Raji (cell line): ENCODE data around the gene FREM3.

Experiments used
- POLR2A ChIP-seq: IDR thresholded peaks from 2 replicates; pipeline ENCODE4 v1.6.1; 2011; ENCODE audit warnings: low read depth, low read length, control low read depth; ENCODE audit not compliant: insufficient read depth

The FREM3 gene

DNA sequence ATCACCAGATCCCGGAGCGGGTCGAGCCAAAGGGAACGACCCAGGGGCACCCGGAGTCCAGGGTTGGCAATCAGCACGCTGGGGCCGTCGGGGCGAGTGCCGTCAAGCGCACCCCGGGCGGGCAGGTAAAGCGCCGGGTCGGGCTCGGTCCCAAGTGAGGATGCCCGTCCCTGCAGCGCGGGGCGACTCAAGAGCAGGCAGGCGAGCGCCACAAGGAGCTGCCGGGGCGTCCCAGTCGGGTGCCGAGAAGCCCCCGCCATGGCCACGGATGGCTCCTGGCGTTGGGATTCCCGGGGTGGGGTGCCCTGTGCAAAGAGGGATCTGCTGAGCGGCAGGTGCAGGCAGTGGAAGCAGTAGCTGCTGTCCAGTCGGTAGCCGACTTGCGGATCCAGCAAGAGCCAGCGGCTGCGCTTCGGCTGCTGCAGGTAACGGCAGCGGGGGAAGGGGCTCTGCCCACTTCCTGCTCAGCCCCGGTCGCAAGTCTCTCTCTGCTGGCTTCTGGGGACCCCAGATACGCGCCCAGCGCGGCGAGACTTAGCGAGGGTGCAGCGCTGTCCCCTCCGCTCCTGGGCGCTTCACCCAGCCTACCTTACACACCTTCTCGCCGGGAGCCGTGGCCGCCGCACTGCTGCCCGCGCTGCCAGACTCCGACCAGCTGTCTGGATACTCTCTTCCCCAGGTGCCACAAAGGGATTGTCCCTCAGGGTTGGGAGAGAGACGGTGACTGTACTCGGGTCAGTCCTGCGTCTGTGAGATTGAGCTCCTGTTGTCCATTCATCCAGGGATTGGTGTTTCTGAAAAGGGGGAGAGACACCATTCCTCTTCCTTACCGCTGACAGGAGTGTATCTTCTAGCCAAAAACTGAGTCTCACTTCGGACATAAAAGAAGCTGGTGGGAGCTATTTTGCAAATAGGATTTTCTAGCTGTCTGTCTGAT lies at the start of gene FREM3:
TSS of gene FREM3 (minus strand) at position 260 of the 937 bp plus-strand sequence. CDS start at position 260, 0 bp downstream.
- no peak for TF ChIP-seq POLR2A

DNA sequence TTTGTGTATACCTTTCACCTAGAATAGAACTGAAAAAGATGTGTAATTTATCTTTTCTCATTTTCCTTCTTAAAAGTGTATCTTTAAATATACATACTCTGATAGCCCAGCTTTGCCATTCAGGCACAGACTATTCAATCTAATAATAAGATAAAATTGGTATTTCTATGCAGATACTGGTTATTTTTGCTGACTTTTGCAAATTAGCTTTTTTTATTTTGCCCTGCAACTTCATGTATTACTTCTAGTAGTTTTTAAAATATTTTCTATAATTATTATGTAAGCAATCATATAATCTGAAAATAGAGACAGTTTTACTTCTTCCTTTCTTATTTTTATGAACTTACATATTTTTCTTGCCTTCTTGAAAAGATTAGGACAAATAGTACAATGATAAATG lies 45.4 kb upstream of the FREM3 start:
- no peak for TF ChIP-seq POLR2A

DNA sequence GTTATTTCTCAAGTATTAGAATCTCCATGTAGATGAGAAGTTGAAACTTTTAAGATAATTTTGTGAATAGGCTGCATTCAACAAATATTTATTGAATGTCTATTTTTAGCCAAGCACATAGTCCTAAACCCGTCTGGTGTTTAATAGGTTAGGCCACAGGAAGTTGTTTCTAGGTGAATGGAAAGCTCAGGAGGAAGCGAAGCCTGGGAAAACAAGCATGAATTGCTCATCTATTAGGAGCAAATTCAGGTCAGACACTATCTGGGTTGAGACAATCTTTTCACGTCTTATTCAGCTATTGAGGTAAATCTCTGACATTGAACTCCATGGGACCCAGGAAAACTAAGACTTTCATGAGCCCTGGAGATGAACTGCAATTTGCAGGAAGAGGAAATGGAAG lies 43.1 kb upstream of the FREM3 start:
- TF ChIP-seq POLR2A: no peak

DNA sequence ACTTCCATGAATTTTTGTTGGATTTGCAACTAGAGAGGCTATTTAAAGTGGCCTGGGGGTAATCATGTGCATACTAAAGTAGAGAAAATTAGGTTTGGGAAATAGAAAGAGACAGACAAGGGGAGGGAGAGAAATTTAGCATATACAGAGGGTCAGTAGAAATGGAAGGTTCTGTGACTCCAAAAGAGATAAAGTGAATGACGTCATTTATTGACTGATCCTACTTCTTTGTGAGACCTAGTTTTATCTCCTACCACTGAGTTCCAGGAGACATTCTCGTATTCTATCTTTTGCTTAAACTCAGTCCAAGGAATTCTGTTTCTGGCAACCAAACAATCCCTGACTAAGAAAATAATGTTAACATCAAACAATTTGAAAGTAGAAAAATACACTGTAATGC lies 42.4 kb upstream of the FREM3 start:
- no peak for TF ChIP-seq POLR2A

DNA sequence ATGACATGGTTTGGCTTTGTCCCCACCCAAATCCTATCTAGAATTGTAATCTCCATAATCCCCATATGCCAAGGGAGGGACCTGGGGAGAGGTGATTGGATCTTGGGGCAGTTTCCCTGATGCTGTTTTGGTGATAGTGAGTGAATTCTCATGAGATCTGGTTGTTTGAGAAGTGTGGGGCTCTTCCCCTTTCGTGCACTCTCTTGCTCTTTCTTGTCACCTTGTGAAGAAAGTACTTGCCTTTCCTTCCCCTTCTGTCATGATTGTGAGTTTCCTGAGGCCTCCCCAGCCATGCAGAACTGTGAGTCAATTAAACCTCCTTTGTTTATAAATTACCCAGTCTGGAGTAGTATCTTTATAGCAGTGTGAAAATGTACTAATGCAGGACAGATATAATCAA lies 36.4 kb upstream of the FREM3 start:
- no peak for TF ChIP-seq POLR2A

DNA sequence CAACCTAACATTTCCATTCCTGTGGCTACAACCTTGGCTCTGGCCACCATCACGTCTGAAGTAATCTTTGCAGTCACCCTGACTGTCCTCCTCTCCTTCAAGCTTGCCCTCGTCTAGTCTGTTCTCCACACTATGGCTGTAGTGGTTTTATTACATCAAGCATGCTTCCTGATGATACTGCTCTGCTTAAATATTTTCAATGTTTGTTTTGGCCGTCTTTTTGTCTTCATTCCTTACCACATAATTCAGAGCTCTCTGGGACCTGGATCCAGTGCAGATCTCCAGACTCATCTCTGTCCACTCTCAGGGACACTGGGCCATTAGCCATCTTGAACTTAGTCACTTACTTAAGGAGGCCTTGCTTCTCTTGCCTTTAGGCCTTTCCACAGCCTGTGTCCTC lies 27.7 kb upstream of the FREM3 start:
- TF ChIP-seq POLR2A: no peak

DNA sequence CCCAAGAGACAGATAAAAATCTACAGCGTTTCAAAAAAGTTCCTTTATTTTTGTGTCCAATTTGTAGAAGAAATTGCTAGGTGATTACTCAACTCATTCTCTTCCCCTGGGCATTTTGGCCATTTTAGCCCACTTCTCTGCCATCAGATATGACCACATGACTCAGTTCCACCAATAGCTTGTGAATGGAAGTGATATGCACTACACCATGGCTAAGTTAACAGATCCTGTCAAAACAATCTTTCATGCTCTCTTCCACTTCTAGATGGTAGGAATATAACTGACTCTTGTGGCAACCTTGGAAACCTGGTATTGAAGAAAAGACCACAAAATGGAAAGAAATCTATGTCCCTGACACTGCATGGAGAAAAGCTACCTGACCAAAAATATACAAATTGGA lies 26.2 kb upstream of the FREM3 start:
- TF ChIP-seq POLR2A: no peak

DNA sequence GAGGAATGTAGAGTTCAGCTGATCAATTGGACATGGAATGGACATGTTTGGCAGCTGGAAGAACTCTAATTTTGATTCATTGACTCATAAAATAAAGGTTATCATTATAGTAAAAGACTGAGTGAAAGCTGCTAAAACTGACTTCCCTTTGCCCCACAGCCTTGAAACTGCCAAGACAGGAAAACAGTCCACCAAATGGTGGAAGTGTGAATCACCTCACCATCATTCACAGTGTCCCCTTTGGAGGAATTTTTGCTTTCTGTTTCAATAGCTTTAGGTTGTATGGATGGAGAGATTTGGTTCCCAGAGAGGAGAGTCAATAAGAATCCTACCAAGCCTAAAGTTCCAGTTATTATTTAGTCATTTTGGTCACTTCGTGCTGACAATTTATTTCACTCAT lies 20.8 kb upstream of the FREM3 start:
- TF ChIP-seq POLR2A: no peak

DNA sequence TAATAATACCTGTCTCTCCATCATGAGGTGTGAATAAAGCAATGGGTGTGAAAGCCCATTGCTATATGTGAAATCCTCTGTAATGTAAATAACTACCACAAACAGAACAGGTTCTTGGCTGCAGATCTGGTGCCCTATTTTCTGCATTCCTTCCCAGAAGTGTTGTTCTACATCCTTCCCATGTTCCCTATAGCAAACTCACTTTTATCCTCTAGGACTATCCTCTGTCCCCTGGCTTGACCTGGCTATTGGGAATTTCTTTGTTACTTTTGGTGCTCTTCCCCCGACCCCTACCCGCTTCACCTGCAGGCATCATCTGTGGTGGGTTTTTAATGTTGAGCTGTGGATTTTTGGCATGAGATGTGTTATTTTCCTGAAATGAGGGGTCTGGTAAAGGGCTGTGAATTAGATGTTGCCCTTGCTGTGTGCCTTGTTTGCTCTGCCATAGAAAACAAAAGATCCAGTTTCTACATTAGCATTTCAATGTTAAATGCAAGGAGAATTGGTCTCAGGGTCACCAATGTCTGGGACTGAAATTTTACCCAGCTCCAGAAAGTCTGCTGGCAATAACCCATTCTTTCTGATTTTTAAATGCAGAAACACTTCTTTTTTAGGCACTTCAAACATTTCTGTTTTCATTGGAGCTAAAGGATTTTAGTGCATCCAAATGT lies 13.6 kb upstream of the FREM3 start:
- TF ChIP-seq POLR2A: no peak

DNA sequence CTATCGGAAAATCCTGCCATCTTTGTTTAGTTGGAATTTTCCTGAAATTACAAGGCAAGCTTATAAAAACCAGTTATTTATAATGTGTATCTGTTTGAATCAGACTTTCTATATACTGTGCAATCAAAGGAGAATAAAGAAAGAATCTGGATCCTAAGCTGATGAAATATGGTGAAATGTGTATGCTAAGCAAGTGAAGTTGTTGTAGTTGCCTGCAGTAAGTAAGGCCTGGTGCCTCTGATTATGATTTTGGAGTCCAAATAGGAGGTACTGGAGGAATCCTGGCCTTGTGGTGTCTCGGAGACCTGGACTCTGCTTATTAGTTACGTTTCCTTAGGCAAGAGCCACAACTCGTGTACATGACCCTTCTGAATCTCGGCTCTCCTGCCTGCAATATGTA lies 13.1 kb upstream of the FREM3 start:
- no peak for TF ChIP-seq POLR2A

DNA sequence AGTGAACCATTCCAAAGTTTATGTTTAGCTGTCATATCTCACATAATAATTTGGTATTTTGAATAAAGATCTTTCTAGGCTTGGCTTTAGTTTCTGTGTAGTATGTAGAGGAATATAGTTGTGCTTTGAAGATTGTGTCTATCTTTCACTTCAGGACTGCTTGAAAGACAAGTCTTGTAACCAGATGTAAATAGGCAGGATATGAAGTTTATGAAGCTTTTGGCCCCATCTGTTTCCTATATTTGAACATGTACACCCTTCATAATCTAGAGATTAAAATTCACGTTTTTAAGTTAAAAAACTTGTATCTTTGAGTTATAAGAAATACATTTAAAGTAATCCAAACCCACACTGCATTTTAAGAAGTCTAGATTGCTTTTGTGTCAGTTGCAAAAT lies 11.7 kb upstream of the FREM3 start:
- no peak for TF ChIP-seq POLR2A

DNA sequence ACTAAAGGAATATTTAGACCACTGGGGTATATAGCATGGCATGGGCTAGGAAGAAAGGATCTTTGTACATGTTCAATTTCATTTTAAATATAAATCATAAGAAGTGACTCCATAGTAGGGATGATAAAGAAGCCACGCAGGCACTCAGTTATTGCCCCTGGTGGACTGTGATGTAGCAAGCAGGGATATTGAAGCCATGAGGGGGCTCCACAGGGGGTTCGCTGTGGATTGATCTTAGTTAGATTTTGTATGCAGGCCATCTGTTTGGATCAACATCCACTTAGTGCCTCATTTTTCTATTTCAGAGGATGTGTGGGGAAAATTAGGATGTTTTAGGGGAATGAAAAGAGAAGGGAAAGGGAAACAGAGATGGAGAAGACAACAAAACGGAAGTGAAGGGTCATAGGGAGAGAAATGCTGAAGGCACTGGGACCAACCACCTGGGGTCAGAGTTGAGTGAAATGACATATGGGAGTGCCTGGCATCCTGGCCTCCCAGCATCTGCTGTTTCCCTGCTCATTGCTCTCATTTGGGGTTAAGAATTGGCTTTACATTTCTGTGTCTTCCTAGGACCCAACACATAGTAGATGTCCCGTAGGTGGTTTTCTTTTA lies 11.2 kb upstream of the FREM3 start:
- TF ChIP-seq POLR2A: no peak

DNA sequence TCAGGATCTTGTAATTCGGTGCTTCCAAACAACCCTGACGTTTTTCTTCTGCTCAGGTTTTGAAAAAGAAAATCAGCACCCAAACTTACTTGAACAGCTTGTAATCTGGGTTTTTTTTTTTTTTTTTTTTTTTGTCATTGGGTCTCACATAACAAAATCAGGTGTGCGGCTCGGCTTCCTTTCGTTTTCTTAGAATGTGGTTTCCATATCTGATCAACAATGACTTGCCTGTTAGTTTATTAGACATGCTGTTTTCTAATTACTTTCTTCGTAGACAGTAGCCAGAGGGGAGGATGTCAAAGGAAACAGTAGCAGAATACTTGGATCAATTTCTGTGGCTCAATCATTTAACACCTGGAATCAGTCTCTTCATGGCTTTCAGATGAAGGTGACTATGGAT lies 890 bp upstream of the FREM3 start:
- TF ChIP-seq POLR2A: no peak

DNA sequence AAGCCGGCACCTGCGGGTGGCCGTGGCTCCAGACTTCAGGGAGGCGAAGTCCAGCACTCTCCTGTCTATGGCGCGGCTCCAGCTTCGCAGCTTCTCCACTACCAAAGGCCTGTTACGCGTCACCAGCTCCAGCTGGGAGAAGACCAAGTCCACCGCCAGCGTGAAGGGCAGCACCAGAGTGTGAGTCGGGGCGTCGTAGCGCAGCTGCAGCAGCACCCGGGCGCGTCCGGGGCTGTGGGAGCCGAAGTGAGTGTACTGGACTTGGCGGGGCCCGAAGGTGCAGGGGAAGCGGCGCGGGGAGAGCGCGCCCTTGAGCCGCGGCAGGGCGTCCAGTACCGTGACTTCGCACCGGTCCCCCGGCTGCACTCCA lies 444 bp downstream of the FREM3 start:
- no peak for TF ChIP-seq POLR2A

DNA sequence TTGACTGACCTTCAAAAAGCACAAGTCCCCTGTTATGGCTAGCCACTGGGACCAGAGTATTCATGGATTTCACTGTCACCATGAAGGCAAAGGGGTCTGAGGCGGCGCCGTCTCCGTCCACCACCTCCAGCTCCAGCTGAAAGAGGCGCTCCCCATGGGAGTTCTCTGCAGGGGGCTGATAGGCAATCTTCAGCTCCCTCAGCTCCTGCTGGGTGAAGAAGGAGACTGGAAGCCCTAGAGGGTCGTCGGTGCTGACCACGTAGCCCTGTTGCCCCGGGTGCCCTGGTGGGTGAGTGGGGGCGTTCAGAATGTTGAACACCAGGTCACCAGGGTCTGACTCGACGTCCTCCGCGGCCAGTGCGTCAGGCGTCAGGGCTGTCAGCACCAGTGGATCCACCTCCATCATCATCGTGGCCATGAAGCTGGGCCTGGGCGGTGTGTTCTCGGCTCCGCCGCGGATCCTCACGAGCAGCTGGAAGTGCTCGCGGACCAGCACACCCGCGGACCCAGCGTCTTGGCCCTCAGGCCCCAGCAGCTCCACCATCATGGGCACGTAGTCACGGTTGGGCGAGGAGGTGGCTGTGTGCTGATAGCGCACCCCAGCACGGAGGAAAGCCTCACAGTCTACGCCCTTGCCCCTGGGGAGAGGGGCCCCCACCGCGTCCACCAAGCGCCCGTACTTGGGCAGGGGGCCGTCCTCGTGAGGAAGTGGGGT lies 987 bp downstream of the FREM3 start:
- TF ChIP-seq POLR2A: no peak
